22Rv1 (cell line): ENCODE results near the gene AIRE.

Experiments
- H3K27ac ChIP-seq: fragments of 450-650 bp; 2 replicates; pipeline ENCODE4 v1.5.1; 2017
- CTCF ChIP-seq: fragments of 450-650 bp; IDR thresholded peaks from 2 replicates; pipeline ENCODE4 v1.5.1; 2017; ENCODE audit warnings: mild to moderate bottlenecking
- ZFX ChIP-seq: fragments of 450-650 bp; IDR thresholded peaks from 2 replicates; pipeline ENCODE4 v1.6.1; 2017; ENCODE audit warnings: antibody characterized with exemption, borderline replicate concordance

Gene AIRE

GRCh38 chr21:44259082-44259705, 26.5 kb upstream of the AIRE start:
- TF ChIP-seq CTCF, result no peak
- no peak for TF ChIP-seq ZFX

GRCh38 chr21:44260066-44260465, 25.6 kb upstream of the AIRE start:
- no peak overlapping the region for H3K27ac ChIP-seq
- TF ChIP-seq CTCF, result no peak
- no peak for TF ChIP-seq ZFX

More at GRCh38 chr21:44259082-44259705, 26.5 kb upstream of the AIRE start:
- H3K27ac ChIP-seq, result no peak overlapping the region

DNA sequence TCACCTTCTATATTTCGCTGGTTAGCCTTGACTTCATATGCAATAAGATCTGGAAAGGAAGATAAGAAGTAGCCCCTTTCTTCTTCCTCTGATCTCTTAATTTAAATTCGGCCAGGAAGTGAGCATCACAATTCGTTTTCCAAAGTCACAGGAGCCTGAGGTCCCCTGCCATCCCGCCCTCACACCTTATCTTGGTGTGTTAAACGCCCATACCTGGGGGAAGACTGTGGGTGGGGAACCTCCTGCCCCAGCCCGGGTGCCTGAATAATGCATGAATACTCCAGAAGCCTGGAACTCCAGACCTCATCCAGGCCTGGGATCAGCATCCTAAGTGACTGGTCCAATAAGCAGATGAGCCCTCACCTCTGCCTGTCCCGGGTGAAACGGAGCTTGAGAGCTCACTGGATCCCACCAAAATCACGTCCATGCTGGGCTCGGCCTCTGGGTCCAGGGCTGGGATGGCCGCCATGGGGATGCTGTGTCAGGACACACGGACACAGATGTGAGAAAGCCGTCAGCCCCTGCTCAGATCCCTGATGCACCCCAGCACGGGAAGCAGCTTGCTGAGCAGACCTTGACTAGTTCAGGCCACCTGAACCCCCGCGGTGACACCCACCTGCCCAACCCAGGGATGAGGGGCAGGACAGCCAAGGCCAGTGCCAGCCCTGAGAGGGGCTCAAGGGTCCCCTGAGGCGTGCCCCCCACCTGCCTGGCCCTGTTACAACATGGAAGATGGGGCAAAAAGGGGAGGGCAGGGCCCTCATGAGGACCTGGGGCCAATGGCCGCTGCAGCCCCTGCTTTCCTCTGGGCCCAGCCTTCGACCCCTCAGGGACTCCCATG, 24.7 kb upstream of the AIRE start:
- no peak overlapping the region for H3K27ac ChIP-seq
- no peak for TF ChIP-seq ZFX

GRCh38 chr21:44261675-44262295, 23.9 kb upstream of the AIRE start, which contains the start of gene DNMT3L:
DNMT3L (minus strand) TSS chr21:44261897; CDS start chr21:44261259, 638 bp downstream.
- TF ChIP-seq CTCF, result no peak
- TF ChIP-seq ZFX, result no peak
- no peak within 1 kb of the TSS for H3K27ac ChIP-seq

DNA sequence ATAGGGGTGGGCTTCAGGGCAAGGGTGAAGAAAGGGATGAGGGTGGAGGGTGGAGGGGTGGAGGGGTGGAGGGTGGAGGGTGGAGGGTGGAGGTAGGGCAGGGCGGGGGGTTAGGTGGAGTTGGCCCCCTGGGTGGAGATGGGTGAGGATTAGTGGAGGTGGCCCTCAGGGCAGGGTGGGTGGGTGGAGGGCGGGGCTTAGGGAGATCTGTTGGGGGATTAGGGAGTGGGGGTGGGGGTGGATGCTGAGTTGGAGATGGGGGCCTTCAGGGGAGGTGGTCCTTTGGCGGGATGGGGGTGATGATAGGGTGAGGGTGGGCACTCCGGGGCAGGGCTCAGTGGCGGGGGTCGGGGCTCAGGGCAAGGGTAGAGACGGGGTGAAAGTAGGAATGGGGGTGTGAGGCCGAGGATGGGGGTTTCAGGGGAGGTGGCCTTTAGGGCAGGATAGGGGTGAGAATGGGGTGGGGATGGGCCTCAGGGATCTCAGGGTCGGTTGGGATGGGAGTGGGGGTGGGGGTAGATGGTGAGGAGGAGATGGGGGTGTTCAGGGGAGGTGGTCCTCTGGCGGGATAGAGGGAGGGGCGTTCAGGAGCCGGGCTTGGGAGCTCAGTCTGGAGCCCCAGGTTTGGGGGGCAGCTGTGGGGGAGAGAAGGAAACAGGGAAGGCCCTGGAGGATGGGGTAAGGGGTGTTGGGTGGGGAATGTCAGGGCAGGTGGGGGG, 23.2 kb upstream of the AIRE start:
- TF ChIP-seq ZFX (no peak), CTCF (no peak)

DNA sequence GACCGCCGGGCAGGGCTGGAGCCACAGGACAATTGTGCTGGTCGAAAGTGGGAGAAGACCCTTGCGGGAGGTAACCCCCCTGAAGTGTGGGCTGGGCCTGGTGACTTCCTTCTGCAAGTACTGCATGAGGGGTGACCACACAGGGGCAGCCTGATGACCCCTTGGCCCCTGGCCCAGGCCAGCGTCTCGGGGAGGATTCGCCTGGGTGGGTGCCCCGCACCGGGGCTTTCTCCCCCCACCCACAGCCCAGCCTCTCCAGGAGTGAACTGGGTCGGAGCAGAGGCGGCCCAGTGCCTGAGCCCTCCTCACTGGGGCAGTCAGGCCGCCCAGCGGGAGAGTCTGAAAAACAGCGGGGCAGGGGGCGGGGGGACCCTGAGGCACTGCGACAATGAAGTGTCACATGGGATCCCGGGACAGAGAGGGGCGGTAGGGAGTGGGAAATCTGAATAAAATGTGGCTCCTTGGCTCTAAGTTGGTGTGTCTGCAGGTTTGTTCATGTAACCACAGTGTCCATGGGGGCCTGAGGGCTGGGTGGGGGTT, 22.4 kb upstream of the AIRE start:
- H3K27ac ChIP-seq, result no peak overlapping the region
- TF ChIP-seq ZFX (no peak), CTCF (no peak)

More for the DNA sequence above, 23.2 kb upstream of the AIRE start:
- no peak overlapping the region for H3K27ac ChIP-seq

GRCh38 chr21:44263768-44264167, 21.9 kb upstream of the AIRE start:
- TF ChIP-seq ZFX, result no peak
- no peak for TF ChIP-seq CTCF

More at GRCh38 chr21:44263768-44264167, 21.9 kb upstream of the AIRE start:
- H3K27ac ChIP-seq, result no peak overlapping the region
